GM19467 (cell line): Measurements from ENCODE around the gene SLC25A51.

Experiments
- ATAC-seq: cut with Tn5 transposase; IDR thresholded peaks from one replicate; pipeline ENCODE4 v1.9.1; 2021; ENCODE audit warnings: mild to moderate bottlenecking, moderate library complexity; ENCODE audit not compliant: unreplicated experiment

The SLC25A51 gene

DNA sequence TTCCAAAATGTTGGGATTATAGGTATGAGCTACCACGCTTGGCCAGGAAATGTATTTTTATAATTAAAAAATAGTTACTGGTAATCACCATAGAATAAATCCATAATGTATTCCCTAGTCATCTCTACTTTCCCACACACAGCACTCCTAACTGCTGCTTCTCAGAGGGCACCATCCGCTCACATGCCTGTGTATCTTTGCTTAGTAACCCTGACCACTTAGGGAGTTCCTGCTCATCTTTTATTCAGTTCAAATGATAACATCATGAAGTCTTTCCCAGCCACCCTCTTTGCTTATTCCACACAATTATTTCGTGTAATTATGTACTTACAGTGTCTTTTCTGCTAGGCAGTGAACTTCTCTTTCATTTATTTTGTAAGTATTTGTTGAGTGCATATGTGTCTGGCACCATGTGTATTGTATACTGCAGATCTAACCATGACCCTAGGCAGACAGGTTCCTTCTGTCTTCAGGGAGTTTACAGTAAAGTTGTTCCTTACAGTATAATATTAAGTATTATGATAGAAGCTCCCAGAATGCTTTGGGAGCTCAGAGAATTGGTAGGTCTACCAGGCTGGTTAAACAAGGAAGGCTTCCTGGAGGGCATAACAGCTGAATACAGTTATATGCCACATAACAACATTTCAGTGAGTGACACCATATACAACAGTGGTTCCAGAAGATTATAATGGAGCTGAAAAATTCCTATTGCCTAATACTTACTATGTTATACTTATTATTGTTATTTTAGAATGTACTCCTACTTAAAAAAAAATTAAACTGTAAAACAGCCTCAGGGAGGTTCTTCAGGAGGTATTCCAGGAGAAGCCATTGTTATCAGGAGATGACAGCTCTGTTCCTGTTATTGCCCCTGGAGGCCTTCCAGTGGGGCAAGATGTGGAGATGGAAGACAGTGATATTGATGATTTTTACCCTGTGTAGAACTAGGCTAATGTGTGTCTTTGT lies 64.1 kb downstream of the SLC25A51 start:
- ATAC-seq, result no peak
